HepG2 (cell line): Measurements from ENCODE around the gene EMP2. TPM values are rescaled to one million over a fixed set of nuclear protein-coding genes. Genes with fewer than 3 reads are reported as not detected.

Source experiments
- ELK4 ChIP-seq: sonication (generic); formaldehyde crosslinking; IDR thresholded peaks from 2 replicates; pipeline ENCODE4 v1.9.0; 2021; ENCODE audit warnings: missing genetic modification reagents, borderline replicate concordance
- KLF15 ChIP-seq: sonication (generic); formaldehyde crosslinking; IDR thresholded peaks from 2 replicates; pipeline ENCODE4 v1.8.1; 2023; ENCODE audit warnings: borderline replicate concordance, mild to moderate bottlenecking, inconsistent platforms, missing genetic modification reagents, mixed read lengths
- NCOR1 ChIP-seq: fragments of 200-600 bp; sonication (generic); IDR thresholded peaks from 2 replicates; pipeline ENCODE4 v1.7.0; 2017; ENCODE audit warnings: antibody characterized with exemption, low read length, borderline replicate concordance
- PITX1 ChIP-seq: sonication (generic); formaldehyde crosslinking; IDR thresholded peaks from 2 replicates; pipeline ENCODE4 v1.5.1; 2020; ENCODE audit warnings: mild to moderate bottlenecking, missing genetic modification reagents
- RBM39 ChIP-seq: fragments of 200-400 bp; formaldehyde crosslinking; IDR thresholded peaks from one replicate; pipeline ENCODE4 v1.6.1; 2018; ENCODE audit warnings: antibody characterized with exemption, mild to moderate bottlenecking, low read depth, low read length; ENCODE audit not compliant: poor library complexity, severe bottlenecking
- RCOR2 ChIP-seq: IDR thresholded peaks from 2 replicates; pipeline ENCODE4 v1.6.1; 2016; ENCODE audit warnings: missing biosample characterization, missing genetic modification reagents
- ZBTB1 ChIP-seq: sonication (generic); formaldehyde crosslinking; IDR thresholded peaks from 2 replicates; pipeline ENCODE4 v1.4.0; 2020; ENCODE audit warnings: missing genetic modification reagents, borderline replicate concordance
- ZFP1 ChIP-seq: IDR thresholded peaks from 2 replicates; pipeline ENCODE4 v1.6.1; 2016
- ZKSCAN5 ChIP-seq: sonication (generic); formaldehyde crosslinking; IDR thresholded peaks from 2 replicates; pipeline ENCODE4 v1.5.1; 2020; ENCODE audit warnings: mild to moderate bottlenecking, missing genetic modification reagents
- ZNF446 ChIP-seq: sonication (generic); formaldehyde crosslinking; IDR thresholded peaks from 2 replicates; pipeline ENCODE4 v1.5.0; 2020; ENCODE audit warnings: mild to moderate bottlenecking, missing genetic modification reagents
- ZNF513 ChIP-seq: sonication (generic); formaldehyde crosslinking; conservative IDR thresholded peaks from 2 replicates; pipeline ENCODE4 v1.5.0; 2020; ENCODE audit warnings: missing genetic modification reagents
- polyA plus RNA-seq, 8 experiments: library from polyadenylated mRNA; depleted of rRNA in 3 of 8; stranded (reverse) in 7 of 8; unstranded in 1 of 8; fragments of >200 nt; fragmentation: Illumina TruSeq in 4 of 8; extraction: Trizol in 4 of 8; gene quantifications; 2 replicates each; pipeline versions ENCODE4 v1.2.1 to v1.2.3, GENCODE V29; 2011 to 2016; ENCODE audit warnings: low read depth in 4 of 8, missing spikeins in 1 of 8, mixed read lengths in 1 of 8; ENCODE audit not compliant: insufficient read depth in 1 of 8
- total RNA-seq, 5 experiments: library from RNA; depleted of rRNA; stranded (reverse); fragments of >200 nt; fragmentation: Illumina TruSeq; extraction: Trizol; gene quantifications; 2 replicates each; pipeline ENCODE4 v1.2.3, GENCODE V29; 2016; ENCODE audit warnings: low read depth in 1 of 5
- TF ChIP-seq, protein P1 (sequence below): IDR thresholded peaks from 2 replicates; pipeline ENCODE4 v1.6.1; 2016; ENCODE audit warnings: missing compliant biosample characterization, missing genetic modification reagents, borderline replicate concordance
- TF ChIP-seq, protein P2 (sequence below): sonication (generic); formaldehyde crosslinking; IDR thresholded peaks from 2 replicates; pipeline ENCODE4 v1.8.1; 2023; ENCODE audit warnings: mild to moderate bottlenecking, missing genetic modification reagents
- TF ChIP-seq, protein P3 (sequence below): sonication (generic); formaldehyde crosslinking; IDR thresholded peaks from 2 replicates; pipeline ENCODE4 v1.5.1; 2020; ENCODE audit warnings: mild to moderate bottlenecking, missing genetic modification reagents, moderate library complexity

Gene EMP2
- total and polyA plus RNA-seq, 2 of the 13 experiments (the other 11 are each of a cell fraction or from before 2014, with no cell fraction given), result 24.6 to 91.2 TPM

- TF ChIP-seq, protein P1, sequence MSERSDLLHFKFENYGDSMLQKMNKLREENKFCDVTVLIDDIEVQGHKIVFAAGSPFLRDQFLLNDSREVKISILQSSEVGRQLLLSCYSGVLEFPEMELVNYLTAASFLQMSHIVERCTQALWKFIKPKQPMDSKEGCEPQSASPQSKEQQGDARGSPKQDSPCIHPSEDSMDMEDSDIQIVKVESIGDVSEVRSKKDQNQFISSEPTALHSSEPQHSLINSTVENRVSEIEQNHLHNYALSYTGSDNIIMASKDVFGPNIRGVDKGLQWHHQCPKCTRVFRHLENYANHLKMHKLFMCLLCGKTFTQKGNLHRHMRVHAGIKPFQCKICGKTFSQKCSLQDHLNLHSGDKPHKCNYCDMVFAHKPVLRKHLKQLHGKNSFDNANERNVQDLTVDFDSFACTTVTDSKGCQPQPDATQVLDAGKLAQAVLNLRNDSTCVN, result no peak
- TF ChIP-seq PITX1 (CRISPR knock-in tag) (peak; percentile 71), ZKSCAN5 (0 out of 2 replicates have a peak, but pooled peaks have one; percentile 61), ZFP1 (CRISPR knock-in tag) (no peak), RBM39 (no peak), ZNF513 (CRISPR knock-in tag) (no peak), NCOR1 (no peak), ZNF446 (no peak), ELK4 (no peak; the same call in 1 of the 2 replicates), ZBTB1 (CRISPR knock-in tag) (no peak), RCOR2 (no peak), KLF15 (CRISPR knock-in tag) (no peak)
- TF ChIP-seq, protein P2, sequence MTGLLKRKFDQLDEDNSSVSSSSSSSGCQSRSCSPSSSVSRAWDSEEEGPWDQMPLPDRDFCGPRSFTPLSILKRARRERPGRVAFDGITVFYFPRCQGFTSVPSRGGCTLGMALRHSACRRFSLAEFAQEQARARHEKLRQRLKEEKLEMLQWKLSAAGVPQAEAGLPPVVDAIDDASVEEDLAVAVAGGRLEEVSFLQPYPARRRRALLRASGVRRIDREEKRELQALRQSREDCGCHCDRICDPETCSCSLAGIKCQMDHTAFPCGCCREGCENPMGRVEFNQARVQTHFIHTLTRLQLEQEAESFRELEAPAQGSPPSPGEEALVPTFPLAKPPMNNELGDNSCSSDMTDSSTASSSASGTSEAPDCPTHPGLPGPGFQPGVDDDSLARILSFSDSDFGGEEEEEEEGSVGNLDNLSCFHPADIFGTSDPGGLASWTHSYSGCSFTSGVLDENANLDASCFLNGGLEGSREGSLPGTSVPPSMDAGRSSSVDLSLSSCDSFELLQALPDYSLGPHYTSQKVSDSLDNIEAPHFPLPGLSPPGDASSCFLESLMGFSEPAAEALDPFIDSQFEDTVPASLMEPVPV (CRISPR knock-in tag), result no peak
- TF ChIP-seq, protein P3, sequence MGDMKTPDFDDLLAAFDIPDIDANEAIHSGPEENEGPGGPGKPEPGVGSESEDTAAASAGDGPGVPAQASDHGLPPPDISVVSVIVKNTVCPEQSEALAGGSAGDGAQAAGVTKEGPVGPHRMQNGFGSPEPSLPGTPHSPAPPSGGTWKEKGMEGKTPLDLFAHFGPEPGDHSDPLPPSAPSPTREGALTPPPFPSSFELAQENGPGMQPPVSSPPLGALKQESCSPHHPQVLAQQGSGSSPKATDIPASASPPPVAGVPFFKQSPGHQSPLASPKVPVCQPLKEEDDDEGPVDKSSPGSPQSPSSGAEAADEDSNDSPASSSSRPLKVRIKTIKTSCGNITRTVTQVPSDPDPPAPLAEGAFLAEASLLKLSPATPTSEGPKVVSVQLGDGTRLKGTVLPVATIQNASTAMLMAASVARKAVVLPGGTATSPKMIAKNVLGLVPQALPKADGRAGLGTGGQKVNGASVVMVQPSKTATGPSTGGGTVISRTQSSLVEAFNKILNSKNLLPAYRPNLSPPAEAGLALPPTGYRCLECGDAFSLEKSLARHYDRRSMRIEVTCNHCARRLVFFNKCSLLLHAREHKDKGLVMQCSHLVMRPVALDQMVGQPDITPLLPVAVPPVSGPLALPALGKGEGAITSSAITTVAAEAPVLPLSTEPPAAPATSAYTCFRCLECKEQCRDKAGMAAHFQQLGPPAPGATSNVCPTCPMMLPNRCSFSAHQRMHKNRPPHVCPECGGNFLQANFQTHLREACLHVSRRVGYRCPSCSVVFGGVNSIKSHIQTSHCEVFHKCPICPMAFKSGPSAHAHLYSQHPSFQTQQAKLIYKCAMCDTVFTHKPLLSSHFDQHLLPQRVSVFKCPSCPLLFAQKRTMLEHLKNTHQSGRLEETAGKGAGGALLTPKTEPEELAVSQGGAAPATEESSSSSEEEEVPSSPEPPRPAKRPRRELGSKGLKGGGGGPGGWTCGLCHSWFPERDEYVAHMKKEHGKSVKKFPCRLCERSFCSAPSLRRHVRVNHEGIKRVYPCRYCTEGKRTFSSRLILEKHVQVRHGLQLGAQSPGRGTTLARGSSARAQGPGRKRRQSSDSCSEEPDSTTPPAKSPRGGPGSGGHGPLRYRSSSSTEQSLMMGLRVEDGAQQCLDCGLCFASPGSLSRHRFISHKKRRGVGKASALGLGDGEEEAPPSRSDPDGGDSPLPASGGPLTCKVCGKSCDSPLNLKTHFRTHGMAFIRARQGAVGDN (CRISPR knock-in tag), result peak; percentile 49
Measured at GRCh38 chr16:10594312-10594950, 14.0 kb upstream of the EMP2 start (continued).
